GM19438 (cell line): ENCODE measurements around the gene TJP1.
"Not testable (repeated sequence)": the region's sequence is repeated elsewhere in the genome, so short reads cannot be mapped to it uniquely, and the experiment has no call there.

Experiments used
- ATAC-seq: cut with Tn5 transposase; IDR thresholded peaks from one replicate; pipeline ENCODE4 v1.9.1; 2021; ENCODE audit warnings: low read depth; ENCODE audit not compliant: unreplicated experiment

The TJP1 gene

DNA sequence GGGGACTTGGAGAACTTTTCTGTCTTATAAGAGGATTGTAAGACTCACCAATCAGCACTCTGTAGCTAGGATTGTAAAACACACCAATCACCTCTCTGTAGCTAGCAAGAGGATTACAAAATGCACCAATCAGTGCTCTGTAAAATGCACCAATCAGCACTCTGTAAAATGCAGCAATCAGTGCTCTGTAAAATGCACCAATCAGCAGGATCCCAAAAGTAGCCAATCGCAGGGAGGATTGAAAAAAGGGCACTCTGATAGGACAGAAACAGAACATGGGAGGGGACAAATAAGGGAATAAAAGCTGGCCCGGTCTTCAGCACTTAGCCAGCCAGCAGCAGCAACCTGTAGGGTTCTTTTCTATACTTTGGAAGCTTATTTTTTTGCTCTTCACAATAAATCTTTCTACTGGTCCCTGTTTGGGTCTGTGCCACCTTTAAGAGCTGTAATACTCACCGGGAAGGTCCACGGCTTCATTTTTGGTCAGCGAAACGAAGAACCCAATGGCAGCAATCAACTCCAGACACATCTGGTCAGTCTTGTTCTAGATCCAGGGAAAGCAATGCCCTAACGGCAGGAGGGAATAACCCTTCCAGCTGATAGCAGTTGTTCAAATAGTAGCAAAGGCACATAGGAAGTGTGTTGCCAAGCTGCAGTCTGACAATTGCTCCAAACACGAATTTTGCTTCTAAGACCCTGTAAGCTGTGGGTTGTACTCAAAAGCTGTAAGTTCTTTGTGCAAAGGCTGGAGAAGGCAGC is 135.6 kb downstream of the TJP1 start:
- no peak for ATAC-seq

DNA sequence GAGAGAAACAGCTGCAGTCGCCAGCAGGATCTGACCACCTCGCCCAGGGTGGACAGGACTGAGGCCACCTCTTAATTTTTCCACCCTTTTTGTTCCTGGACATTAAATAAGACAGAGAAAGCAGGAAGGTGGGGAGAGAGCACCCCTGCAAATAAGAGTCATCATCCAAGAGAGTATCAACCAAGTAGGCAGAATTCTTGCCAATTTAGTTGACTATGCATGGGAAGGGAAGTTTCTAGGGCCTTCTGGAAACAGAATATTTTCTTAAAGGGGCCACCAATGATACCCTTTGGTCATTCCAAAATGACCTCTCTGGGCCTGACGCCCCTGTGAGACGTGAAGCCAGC is 136.2 kb downstream of the TJP1 start:
- no peak for ATAC-seq

DNA sequence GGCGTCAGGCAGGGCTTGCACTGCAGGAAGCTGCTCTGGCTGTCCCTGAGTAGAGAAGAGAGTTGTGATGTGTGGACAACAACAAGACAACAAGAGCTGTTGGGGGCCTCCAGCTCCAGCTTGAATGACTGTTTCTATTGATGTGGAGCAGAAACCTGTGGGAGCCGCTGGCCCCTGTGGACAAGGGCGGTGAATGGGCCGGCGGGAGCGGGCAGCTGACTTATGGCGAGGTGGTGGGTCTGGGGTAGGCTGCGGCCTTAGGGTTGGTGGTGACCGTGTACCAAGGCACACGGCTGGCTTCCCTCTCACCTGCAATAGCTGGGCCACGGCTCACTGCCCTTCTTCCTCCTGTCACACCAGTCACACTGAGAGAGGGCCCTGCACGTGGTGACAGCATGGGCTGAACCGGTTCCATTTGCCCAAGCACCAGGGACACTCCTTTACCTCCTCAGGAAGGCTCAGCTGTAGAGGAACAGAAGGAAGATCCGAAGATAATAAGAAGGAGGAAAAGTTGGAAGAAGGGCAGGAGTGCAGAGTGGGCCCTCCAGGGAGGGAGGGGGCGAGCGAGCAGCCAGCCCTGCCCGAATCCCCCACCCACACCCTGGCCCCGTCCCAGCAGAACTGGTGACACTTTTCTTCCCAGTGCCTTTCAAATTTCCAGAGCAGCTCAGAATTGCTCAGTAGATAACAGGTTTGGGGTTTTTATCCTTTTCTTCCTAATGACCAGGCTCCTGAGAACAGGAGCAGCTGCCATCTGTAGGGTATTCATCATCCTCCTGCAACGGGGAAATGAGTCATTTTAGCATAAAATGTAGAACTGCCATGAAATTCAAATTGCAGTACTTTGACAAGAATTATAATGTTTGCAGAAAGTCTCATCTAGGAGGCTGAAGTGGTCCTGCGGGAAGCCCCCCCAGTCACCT is 136.9 kb downstream of the TJP1 start:
- no peak for ATAC-seq

DNA sequence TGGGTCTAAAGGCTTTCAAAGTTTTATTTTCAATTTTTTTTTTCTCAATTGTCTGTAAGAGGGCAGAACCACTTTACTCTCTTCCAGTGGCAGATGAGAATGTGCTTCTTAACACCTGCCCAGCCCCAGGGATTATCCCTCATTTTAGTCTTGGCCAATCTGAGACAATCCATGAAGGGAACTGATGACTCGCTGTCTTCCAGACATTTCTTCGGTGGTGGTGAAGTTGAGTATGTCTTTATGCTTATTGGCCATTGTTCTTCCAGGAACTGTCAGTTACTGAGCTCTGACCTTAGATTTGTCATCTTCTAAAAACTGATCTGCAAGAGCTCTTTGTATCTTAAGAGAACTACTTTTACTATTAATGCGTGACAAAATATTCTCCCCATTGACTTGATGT is 139.5 kb downstream of the TJP1 start:
- ATAC-seq: no peak

DNA sequence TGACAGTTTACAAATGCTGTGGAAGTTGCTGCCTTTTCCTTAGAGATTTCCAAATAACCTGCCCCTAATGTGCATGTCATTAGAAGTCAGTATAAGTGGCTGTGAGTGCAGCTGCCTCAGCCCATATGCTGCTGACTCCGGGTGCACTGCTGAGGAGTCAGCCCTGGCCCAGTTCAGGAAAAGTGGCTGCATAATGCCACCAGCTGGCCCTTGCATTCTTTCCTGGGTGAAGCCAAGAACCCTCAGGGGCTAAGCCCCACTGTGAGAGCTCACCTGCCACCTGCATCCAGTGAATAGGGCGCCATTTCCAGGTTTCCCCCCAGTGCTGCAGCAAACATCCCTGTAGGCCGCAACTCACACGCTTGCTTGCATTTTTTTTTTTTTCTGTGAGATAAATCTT is 139.9 kb downstream of the TJP1 start:
- ATAC-seq: no peak

DNA sequence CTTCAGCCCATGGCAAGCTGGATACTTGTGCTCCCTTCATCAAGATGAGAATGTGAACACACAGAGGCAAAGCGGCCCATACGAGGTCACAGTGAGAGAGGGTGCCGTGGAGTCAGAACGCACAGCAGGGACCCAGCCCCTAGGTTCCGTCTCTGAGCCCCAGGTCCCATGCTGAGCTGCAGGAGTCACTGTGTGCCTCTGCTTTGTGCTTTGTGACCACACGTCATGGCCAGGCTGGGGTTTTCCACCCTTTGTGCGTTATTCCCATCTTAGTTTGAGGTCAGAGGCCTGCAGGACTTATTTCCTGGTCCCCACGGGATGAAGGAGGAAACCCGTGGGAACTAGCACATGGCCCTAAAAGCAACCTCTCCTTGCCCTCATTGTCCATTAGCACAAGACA is 140.3 kb downstream of the TJP1 start:
- ATAC-seq: no peak

DNA sequence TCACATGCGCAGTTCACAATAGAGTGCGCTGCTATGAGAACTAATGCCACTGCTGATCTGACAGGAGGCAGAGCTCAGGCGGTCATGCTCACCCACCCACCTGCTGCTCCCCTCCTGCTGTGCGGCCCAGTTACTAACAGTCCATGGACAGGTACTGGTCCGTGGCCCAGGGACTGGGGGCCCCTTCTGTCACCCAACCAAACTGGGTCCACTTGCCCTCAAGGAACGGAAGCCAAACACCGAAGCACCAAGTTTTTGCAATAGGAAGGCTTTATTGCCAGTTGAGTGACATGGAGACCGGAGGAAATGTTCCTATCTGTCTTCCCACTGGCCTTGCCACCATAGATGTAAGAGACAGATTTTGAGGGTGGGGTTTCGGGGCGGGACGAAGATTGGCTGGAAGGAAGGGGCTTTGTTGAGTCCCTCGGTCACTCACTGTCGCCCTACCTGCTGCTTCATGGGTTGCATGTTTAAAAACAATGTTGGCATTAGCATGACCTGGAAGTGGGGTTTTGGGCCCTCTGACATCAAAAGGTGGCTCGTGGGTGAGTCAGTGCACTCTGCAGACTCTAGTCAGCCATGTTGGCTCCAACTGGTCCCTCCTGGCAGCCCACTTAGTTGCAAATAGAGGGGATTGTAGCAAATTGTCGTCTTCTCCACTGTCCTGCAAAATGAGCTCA is 141.0 kb downstream of the TJP1 start:
- no peak for ATAC-seq

DNA sequence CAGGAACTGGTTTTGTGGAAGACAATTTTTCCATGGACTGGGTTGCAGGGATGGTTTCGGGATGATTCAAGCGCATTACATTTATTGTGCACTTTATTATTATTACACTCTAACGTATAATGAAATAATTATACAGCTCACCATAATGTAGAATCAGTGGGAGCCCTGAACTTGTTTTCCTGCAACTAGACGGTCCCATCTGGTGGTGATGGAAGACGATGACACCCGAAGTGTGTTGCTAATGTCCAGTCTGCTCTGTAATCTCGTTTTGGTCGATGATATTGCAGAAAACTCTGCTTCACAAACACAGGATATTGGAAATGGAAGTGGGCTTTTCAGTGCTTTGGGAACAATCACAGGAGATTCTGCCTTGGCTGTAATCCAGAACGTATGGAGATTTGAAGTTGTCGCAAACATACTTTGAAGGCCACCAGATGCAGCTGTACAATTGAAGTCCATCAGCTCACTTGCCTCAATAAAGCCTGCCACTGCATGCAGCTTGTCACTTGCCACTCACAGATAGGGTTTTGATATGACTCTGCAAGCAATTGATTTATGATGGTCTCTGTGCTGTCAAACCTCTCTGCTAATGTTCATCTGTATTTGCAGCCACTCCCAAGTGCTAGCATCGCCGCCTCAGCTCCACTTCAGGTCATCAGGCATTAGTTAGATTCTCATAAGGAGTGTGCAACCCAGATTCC is 141.7 kb downstream of the TJP1 start:
- ATAC-seq: no peak

DNA sequence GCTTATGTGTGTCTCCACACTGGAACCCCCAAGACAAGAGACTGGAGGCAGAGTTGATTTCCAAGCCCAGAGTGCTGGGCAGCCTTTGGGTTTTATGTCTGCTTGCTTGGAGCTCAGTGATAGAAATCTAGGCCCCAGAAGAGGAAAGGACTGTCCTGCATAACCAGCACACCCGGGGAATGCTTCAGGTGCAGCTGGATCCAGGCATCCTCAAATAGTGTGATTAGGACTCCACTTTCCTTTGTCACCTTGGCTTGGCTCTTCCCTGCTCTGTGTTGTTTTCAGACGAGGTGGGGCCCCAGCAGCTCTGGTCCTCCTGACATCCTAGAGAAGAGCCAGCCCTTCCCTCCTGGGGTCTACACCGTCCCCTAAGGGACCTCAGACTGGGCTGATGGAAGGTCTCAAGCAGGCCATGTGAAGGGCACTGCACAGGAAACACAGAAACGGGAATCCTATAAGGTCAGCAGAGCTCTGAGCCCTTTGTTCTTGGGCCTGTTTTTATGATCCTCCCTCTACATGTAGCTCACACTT is 143.7 kb downstream of the TJP1 start:
- no peak for ATAC-seq

DNA sequence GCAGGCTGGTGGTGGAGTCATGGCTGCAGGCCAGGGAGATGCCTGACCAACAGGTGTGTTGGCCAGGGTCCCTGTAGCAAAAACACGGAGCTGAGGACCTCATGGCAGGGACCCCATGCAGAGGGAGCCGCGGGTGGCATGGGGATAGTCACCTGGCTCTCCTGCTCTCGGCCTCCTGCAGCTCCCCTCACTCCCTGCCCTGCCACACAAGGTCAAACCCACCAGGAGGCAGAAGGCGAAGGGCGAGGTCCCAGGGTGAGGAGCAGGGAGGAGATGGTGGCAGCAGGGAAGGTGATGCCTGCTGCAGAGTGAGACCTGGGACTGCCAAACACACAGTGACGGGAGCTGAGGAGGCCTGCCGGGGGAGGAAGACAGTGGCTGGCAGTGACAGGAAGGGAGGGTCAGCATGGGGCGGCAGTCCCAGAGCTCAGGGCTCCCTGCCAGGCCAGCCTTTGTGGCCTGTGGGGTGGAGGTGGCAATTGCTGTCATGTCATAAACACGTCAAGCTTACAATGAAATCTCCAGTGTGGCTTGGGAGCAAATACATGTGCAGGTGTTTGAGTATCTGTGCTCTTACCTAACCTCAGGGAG is 144.3 kb downstream of the TJP1 start:
- no peak for ATAC-seq

DNA sequence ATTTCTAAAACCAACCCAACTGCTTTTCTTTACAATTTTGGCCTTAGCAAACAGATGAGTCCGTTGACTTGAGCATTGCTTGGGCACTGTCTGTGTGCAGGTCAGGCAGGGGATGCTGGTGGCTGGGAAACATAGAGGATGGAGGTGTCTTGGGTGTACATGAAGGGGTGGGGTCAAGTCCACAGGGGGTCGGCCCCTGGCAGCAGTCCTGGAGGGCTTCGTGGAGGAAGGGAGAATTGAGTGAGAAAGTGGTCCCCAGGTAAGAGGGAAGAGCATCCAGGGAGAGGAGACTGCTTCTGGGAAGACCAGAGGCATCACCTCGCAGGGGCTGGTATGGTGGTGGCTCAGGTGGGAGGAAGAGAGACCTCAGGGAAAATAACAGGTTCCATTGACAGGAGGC is 144.8 kb downstream of the TJP1 start:
- no peak for ATAC-seq

DNA sequence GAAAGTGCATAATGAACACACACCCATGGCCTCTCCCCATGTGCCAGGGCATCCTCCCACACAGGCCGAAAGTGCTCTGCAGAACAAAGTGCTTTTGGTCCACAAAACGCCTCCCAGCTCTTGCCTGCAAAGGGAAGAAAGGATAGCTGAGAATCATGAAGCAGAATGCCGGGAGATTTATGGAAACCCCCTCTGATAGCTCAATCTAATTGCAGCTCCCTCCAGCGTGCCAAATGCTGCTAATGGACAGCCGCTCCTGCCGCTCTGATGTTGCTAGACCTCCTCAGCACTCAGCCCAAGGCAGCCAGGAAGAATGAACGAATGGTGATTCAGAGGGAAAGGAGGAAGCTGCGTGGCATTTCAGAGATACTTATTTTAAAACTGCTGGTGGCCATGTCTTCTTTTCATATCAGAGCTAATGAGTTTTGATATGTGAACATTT is 145.3 kb downstream of the TJP1 start:
- no peak for ATAC-seq

DNA sequence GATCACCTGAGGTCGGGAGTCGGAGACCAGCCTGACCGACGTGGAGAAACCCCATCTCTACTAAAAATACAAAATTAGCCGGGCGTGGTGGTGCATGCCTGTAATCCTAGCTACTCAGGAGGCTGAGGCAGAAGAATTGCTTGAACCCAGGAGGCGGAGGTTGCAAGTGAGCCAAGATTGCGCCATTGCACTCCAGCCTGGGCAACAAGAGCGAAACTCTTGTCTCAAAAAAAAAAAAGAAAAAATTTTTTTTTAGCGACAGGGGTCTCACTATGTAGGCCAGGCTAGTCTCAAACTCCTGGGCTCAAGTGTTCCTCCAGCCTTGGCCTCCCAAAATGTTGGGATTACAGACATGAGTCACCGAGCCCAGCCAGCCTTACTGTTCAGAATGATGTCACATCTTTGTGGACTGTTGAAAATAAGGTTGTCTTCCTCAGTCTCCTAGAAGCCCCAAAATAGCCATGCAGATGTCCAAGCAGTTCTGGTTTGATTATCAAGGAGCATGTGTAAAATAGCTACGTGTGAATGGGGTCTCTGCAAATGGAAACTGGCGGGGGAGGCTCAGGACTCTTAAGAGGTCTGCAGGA is 145.8 kb downstream of the TJP1 start:
- not testable (repeated sequence) for ATAC-seq

DNA sequence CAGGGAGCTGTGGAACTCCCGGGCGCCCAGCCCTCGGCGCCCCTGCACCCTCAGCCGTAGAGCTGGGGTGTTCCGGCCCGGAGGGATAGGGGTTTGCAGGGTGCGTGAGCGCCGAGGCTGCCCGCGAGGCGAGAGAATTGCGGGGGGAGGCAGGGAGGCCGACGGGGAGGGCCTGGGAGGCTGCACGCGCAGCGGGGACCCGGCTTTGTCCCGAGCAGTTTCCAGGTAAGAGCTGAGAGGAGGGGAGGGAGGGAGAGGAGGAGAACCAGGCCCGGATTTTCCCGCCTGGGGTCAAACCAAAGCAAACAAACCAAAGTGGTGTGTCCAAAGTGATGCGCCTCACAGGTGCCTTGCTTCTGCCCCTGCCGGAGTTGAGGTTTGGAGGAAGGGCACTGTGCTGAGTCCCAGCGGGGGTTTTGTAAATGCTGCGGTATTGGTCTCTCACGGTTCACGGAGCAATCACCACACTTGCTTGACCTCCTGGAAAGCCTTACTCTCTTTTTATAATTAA is 146.4 kb downstream of the TJP1 start:
- ATAC-seq: no peak

DNA sequence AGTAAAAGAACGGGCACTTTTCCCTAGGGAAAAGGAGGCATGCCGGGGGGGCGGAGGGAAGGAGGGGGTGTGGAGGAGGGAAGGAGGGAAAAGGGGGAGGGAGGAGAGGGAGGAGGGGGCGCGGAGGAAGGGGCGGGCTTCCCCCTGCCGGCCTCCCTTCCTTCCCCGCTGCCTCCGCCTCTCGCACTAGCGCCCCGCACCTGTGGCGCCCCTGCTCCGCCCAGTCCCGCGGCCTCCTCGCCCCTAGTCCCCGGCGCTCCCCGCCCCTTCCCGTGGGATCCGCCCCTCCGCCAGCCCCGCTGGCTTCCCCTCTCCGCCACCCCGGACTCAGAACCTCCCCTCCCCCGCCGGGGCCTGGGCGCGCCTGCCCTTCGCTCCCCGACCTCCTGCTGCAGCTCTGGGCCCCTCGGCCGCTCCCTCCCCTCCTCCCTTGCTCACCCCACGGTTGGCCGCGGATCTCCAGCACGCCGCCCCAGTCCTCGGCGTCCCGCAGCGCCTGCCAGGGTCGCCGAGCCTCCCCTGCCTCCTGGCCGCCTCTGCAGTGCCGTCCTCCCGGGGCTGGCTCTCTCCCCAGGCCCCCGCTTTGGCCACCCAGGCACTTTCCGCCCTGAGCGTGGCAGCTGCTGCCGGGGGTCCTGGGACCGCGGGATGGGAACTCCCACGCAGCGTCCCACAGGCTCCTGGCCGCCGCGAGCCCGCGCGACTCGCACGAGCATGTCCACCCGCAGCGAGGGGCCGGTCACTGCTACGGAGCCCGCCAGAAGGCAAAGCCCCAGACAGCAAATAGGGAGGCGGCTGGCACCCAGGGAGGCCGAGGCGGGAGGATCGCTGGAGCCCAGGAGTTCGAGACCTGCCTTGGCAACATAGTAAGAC is 147.4 kb downstream of the TJP1 start:
- no peak for ATAC-seq

DNA sequence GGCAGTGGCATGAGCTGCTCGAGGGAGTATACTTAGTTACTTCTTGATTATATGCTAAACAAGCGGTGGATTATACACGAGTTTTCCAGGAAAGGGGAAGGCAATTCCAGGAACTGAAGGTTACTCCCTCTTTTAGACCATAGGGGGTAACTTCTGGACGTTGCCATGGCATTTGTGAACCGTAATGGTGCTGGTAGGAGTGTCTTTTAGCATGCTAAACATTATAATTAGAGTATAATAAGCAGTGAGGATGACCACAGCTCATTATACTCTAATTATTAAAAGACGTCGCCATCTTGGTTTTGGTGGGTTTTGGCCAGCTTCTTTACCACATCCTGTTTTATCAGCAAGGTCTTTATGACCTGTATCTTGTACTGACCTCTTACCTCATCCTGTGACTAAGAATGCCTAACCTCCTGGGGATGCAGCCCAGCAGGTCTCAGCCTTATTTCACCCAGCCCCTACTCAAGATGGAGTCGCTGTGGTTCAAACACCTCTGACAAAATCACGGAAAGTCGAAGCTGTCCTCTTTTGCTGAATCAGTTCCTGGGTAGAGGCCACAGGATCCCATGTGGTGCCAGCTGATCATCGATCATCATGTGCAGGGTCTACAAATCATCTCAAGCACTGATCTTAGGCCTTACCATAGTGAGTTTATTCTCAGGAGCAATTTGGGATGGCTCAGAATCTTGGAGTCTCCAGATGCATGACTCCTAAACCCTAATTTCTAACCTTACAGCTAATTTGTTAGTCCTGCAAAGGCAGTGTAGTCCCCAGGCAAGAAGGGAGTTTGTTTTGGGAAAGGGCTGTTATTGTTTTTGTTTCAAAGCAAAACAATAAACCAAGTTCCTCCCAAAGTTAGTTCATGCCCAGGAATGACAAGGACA is 149.1 kb downstream of the TJP1 start:
- no peak for ATAC-seq

DNA sequence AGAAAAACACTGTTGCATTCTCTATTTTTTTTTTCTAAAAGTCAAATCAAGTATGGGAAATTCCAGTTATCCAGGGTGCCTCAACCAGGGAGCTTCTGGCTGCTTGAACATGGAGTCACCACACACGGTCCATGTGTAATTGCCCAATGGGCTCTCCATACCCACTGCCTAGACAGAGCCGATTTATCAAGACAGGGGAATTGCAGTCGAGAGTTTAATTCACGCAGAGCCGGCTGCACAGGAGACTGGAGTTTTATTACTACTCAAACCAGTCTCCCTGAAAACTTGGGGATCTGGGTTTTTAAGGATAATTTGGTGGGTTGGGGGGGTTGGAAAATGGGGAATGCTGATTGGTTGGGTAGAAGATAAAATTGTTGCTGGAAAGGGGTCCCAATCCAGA is 149.8 kb downstream of the TJP1 start:
- ATAC-seq: no peak

DNA sequence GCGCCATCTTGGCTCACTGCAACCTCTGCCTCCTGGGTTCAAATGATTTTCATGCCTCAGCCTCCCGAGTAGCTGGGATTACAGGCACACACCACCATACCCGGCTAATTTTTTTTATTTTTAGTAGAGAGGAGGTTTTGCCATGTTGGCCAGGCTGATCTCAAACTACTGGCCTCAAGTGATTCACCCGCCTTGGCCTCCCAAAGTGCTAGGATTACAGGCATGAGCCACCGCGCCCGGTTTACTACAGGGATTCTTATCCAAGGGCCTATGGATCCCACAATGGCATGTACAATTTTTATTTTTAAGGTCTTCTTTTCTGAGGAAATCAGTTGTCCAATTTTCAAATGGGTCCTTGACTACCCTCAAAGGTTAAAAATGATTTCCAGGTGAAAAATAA is 150.2 kb downstream of the TJP1 start:
- not testable (repeated sequence) for ATAC-seq
